H1 (cell line): ENCODE measurements around the gene TRIM39. TPM values are rescaled to one million over a fixed set of nuclear protein-coding genes. Genes with fewer than 3 reads are reported as not detected.

Source experiments
- CTCF ChIA-PET: fragments of 300-600 bp; sonication (Branson Sonifier 250); formaldehyde crosslinking; loops from one replicate; lab custom pipeline; 2021; ENCODE audit not compliant: partially characterized antibody; lab: Charles Lee
- POLR2A ChIA-PET: fragments of 300-600 bp; sonication (Branson Sonifier 250); formaldehyde crosslinking; loops from one replicate; lab custom pipeline; 2021; ENCODE audit warnings: inconsistent platforms; ENCODE audit not compliant: partially characterized antibody; lab: Charles Lee
- DNase-seq, 2 experiments: peaks; one replicate each; pipeline versions ENCODE4 v3.0.0 to v3.0.0-alpha.2; 2010 to 2022; ENCODE audit warnings: low spot score in 2 of 2, low read depth in 1 of 2, mixed read lengths in 1 of 2
- FAIRE-seq: peaks from 2 replicates; lab custom pipeline; 2011; peaks lifted over from hg19 to GRCh38; lab: Jason Lieb, UNC
- H2AFZ ChIP-seq: 2 replicates; pipeline ENCODE4 v1.8.1; 2012; ENCODE audit warnings: low read length, inconsistent platforms
- H2AK5ac ChIP-seq: 2 replicates; pipeline ENCODE4 v1.6.1; 2013; ENCODE audit warnings: low read depth, low read length
- H2BK120ac ChIP-seq: replicated peaks from 2 replicates; pipeline ENCODE3; 2013; ENCODE audit warnings: low read depth, low read length, inconsistent platforms
- H2BK12ac ChIP-seq: 2 replicates; pipeline ENCODE4 v1.6.1; 2013; ENCODE audit warnings: low read depth, low read length
- H2BK15ac ChIP-seq: 2 replicates; pipeline ENCODE4 v1.6.1; 2013; ENCODE audit warnings: low read length
- H2BK20ac ChIP-seq: 2 replicates; pipeline ENCODE4 v1.6.1; 2013; ENCODE audit warnings: low read length
- H2BK5ac ChIP-seq: 2 replicates; pipeline ENCODE4 v1.6.1; 2013; ENCODE audit warnings: low read depth, low read length
- H3K14ac ChIP-seq: 2 replicates; pipeline ENCODE4 v1.6.1; 2013; ENCODE audit warnings: inconsistent platforms; ENCODE audit not compliant: insufficient read length
- H3K18ac ChIP-seq: 2 replicates; pipeline ENCODE4 v1.6.1; 2013; ENCODE audit warnings: low read length; ENCODE audit errors: extremely low read depth
- H3K23ac ChIP-seq: 2 replicates; pipeline ENCODE4 v1.6.1; 2013; ENCODE audit warnings: inconsistent platforms; ENCODE audit not compliant: insufficient read length
- H3K23me2 ChIP-seq: 2 replicates; pipeline ENCODE4 v1.6.1; 2013; ENCODE audit warnings: low read depth, low read length
- H3K27ac ChIP-seq: 2 replicates; pipeline ENCODE4 v1.6.1; 2011; ENCODE audit warnings: low read depth, low read length, inconsistent platforms
- H3K27me3 ChIP-seq, 4 experiments: replicated peaks in 1 of 4; 1 replicate in 1 of 4; 2 replicates in 3 of 4; pipeline versions ENCODE4 v1.6.1 to v1.8.1; 2011 to 2013; ENCODE audit warnings: low read length in 3 of 4, mild to moderate bottlenecking in 3 of 4, inconsistent platforms in 2 of 4, mixed read lengths in 2 of 4, moderate library complexity in 1 of 4; ENCODE audit not compliant: control insufficient read depth in 3 of 4, insufficient read depth in 3 of 4; ENCODE audit errors: extremely low read depth in 1 of 4
- H3K36me3 ChIP-seq, 4 experiments: 2 replicates each; pipeline versions ENCODE4 v1.6.1 to v1.8.1; 2011 to 2013; ENCODE audit warnings: mild to moderate bottlenecking in 4 of 4, low read length in 3 of 4, moderate library complexity in 2 of 4, control low read depth in 1 of 4, inconsistent platforms in 1 of 4; ENCODE audit not compliant: insufficient read depth in 4 of 4, control insufficient read depth in 2 of 4
- H3K4ac ChIP-seq: replicated peaks from 2 replicates; pipeline ENCODE3; 2013; ENCODE audit warnings: low read length, low read depth, mixed read lengths, inconsistent platforms; ENCODE audit not compliant: insufficient read length
- H3K4me1 ChIP-seq, 4 experiments: replicated peaks in 1 of 4; 1 replicate in 1 of 4; 2 replicates in 3 of 4; pipeline versions ENCODE4 v1.6.1 to v1.8.1; 2011 to 2013; ENCODE audit warnings: low read length in 3 of 4, inconsistent platforms in 2 of 4, mixed read lengths in 1 of 4; ENCODE audit not compliant: insufficient read depth in 4 of 4, control insufficient read depth in 3 of 4
- H3K4me2 ChIP-seq, 2 experiments: 2 replicates each; pipeline versions ENCODE4 v1.6.1 to v1.8.1; 2011 to 2013; ENCODE audit warnings: low read depth in 2 of 2, low read length in 2 of 2, control low read depth in 1 of 2, inconsistent platforms in 1 of 2, mild to moderate bottlenecking in 1 of 2; ENCODE audit not compliant: insufficient read depth in 1 of 2
- H3K4me3 ChIP-seq, 4 experiments: fragments of 200-600, 300-600 bp in 1 of 4; sonication (generic), shearing (Covaris generic), sonication (Bioruptor Twin) in 1 of 4; 2 replicates each; pipeline versions ENCODE4 v1.5.1 to v1.8.1; 2011 to 2016; ENCODE audit warnings: low read length in 4 of 4, low read depth in 3 of 4, control low read depth in 2 of 4, inconsistent platforms in 2 of 4, mild to moderate bottlenecking in 2 of 4, mixed read lengths in 1 of 4, moderate library complexity in 1 of 4; ENCODE audit not compliant: insufficient read depth in 2 of 4; ENCODE audit errors: extremely low read depth in 1 of 4
- H3K56ac ChIP-seq: replicated peaks from 2 replicates; pipeline ENCODE3; 2013; ENCODE audit warnings: low read depth, mild to moderate bottlenecking, mixed read lengths, low read length, inconsistent platforms; ENCODE audit not compliant: insufficient read length
- H3K79me1 ChIP-seq: 2 replicates; pipeline ENCODE4 v1.6.1; 2013; ENCODE audit warnings: low read depth, low read length, control low read depth
- H3K79me2 ChIP-seq, 2 experiments: 2 replicates each; pipeline versions ENCODE4 v1.6.1 to v1.8.1; 2012 to 2013; ENCODE audit warnings: low read length in 2 of 2, mild to moderate bottlenecking in 2 of 2, inconsistent platforms in 1 of 2; ENCODE audit not compliant: insufficient read depth in 2 of 2, control insufficient read depth in 1 of 2
- H3K9ac ChIP-seq, 4 experiments: replicated peaks in 1 of 4; 1 replicate in 1 of 4; 2 replicates in 3 of 4; pipeline versions ENCODE4 v1.6.1 to v1.8.1; 2011 to 2013; ENCODE audit warnings: low read depth in 3 of 4, low read length in 3 of 4, control low read depth in 2 of 4, mild to moderate bottlenecking in 2 of 4, moderate library complexity in 2 of 4, inconsistent platforms in 1 of 4; ENCODE audit errors: extremely low read depth in 1 of 4
- H3K9me3 ChIP-seq, 2 experiments: 2 replicates each; pipeline versions ENCODE4 v1.6.1 to v1.8.1; 2012 to 2013; ENCODE audit warnings: mild to moderate bottlenecking in 2 of 2, moderate library complexity in 2 of 2, control low read depth in 1 of 2, inconsistent platforms in 1 of 2, low read depth in 1 of 2, low read length in 1 of 2, mixed read lengths in 1 of 2; ENCODE audit not compliant: insufficient read depth in 2 of 2
- H4K20me1 ChIP-seq, 2 experiments: replicated peaks in 1 of 2; 2 replicates each; pipeline versions ENCODE3 to v1.8.1; 2011 to 2013; ENCODE audit warnings: inconsistent platforms in 2 of 2, low read length in 2 of 2, mild to moderate bottlenecking in 1 of 2; ENCODE audit not compliant: insufficient read depth in 2 of 2, control insufficient read depth in 1 of 2
- H4K5ac ChIP-seq: 2 replicates; pipeline ENCODE4 v1.6.1; 2013; ENCODE audit warnings: low read length, low read depth, mixed read lengths, inconsistent platforms; ENCODE audit not compliant: insufficient read length
- H4K8ac ChIP-seq: 2 replicates; pipeline ENCODE4 v1.8.0; 2013; ENCODE audit warnings: mild to moderate bottlenecking, moderate library complexity, low read length, inconsistent platforms; ENCODE audit not compliant: insufficient read depth; ENCODE audit errors: extremely low read depth
- H4K91ac ChIP-seq: replicated peaks from 2 replicates; pipeline ENCODE3; 2013; ENCODE audit warnings: low read length, mixed read lengths, inconsistent platforms; ENCODE audit not compliant: insufficient read length
- EGR1 ChIP-seq: IDR thresholded peaks from 2 replicates; pipeline ENCODE4 v1.6.1; 2011; ENCODE audit warnings: low read depth, low read length, borderline replicate concordance
- JUN ChIP-seq: IDR thresholded peaks from 2 replicates; pipeline ENCODE4 v1.6.1; 2011; ENCODE audit warnings: low read depth, mild to moderate bottlenecking, improper control_type of control experiment, low read length
- KDM4A ChIP-seq: IDR thresholded peaks from one replicate; pipeline ENCODE4 v1.7.1; 2012; ENCODE audit warnings: low read depth, mild to moderate bottlenecking, moderate library complexity, low read length, inconsistent platforms; ENCODE audit not compliant: severe bottlenecking
- whole genome bisulfite sequencing, 2 experiments: shearing (Covaris generic) in 1 of 2; methylation state at CpG; one replicate each; pipeline versions ENCODE4 v1.1.6 to v1.1.7; 2013 to 2015; ENCODE audit warnings: low lambda C conversion rate in 2 of 2, mixed read lengths in 2 of 2, inconsistent platforms in 1 of 2, low coverage in 1 of 2, missing lambda C conversion rate in 1 of 2; ENCODE audit not compliant: insufficient replicate concordance in 2 of 2, insufficient coverage in 1 of 2, insufficient read length in 1 of 2; ENCODE audit errors: extremely low coverage in 1 of 2, missing lambda C conversion rate in 1 of 2; 5-methylcytosine and 5-hydroxymethylcytosine counted together
- polyA plus RNA-seq, 7 experiments: library from polyadenylated mRNA; depleted of rRNA in 3 of 7; stranded (reverse) in 5 of 7; unstranded in 2 of 7; fragments of >200 nt in 5 of 7; fragments of 200-250 nt in 2 of 7; gene quantifications; 1 replicate in 5 of 7; 2 replicates in 1 of 7; 4 replicates in 1 of 7; pipeline versions ENCODE4 v1.2.1 to v1.2.3, GENCODE V29; 2011 to 2013; ENCODE audit warnings: missing spikeins in 2 of 7, mixed read lengths in 2 of 7
- total RNA-seq: library from RNA; stranded (reverse); fragmentation: NEBNext Ultra II Directional; extraction: Animal tissue kit (Norgen Biotek cat#: 25700); gene quantifications from 2 replicates; pipeline ENCODE4 v1.2.1, GENCODE V29; 2021
- TF ChIP-seq, protein P1 (sequence below): IDR thresholded peaks from 2 replicates; pipeline ENCODE4 v1.6.1; 2011; ENCODE audit warnings: low read length, improper control_type of control experiment

TRIM39 gene
- total and polyA plus RNA-seq, 2 of the 8 experiments (the other 6 are each of a cell fraction or from before 2014, with no cell fraction given), result 7.3 to 26.1 TPM

DNA sequence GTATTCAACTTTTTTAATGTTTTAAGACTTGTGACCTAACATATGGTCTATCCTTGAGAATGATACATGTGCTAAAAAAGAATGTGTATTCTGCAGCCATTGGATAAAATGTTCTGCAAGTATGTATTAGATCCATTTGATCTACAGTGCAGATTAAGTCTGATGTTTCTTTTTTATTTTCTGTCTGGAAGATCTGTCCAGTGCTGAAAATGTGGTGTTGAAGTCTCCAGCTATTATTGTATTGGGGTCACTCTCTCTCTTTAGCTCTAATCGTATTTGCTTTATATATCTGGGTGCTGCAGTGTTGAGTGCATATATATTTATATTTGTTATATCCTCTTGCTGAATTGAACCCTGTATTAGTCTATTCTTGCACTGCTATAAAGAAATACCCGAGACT, 44.2 kb upstream of the TRIM39 start:
- Histone ChIP-seq H3K14ac (no peak overlapping the region), H3K79me2 (no peaks in the 10 kb centered on the region), H4K5ac (no peak overlapping the region), H2AK5ac (no peak overlapping the region), H2BK20ac (no peak overlapping the region), H3K4me1 (no peaks in the 10 kb centered on the region), H3K18ac (no peak overlapping the region), H2BK120ac (no peak overlapping the region), H2AFZ (no peak overlapping the region), H3K23ac (no peak overlapping the region), H3K36me3 (peaks cover 0 to 3% (median 0%) of the 10 kb centered on the region in 4 experiments; a peak in 2 of 8 replicates), H2BK12ac (no peak overlapping the region), H3K27me3 (no peaks in the 10 kb centered on the region), H2BK5ac (no peak overlapping the region), H4K91ac (no peak overlapping the region), H2BK15ac (no peak overlapping the region), H3K23me2 (no peaks in the 10 kb centered on the region), H3K4ac (no peak overlapping the region), H4K20me1 (no peaks in the 10 kb centered on the region), H3K9me3 (peaks cover 85 to 89% of the 10 kb centered on the region in 2 experiments), H3K56ac (no peak overlapping the region), H4K8ac (no peak overlapping the region), H3K4me2 (no peak overlapping the region), H3K79me1 (no peaks in the 10 kb centered on the region), H3K9ac (no peak overlapping the region), H3K4me3 (peak overlapping the region in 1 of 4 experiments; percentile 19; a peak in 1 of 8 replicates), H3K27ac (no peak overlapping the region)
- FAIRE-seq (no peak), DNase-seq (no peak)
- TF ChIP-seq KDM4A, result no peak
- no peak for TF ChIP-seq JUN
- no peak for TF ChIP-seq EGR1
- TF ChIP-seq, protein P1, sequence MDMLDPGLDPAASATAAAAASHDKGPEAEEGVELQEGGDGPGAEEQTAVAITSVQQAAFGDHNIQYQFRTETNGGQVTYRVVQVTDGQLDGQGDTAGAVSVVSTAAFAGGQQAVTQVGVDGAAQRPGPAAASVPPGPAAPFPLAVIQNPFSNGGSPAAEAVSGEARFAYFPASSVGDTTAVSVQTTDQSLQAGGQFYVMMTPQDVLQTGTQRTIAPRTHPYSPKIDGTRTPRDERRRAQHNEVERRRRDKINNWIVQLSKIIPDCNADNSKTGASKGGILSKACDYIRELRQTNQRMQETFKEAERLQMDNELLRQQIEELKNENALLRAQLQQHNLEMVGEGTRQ, result no peak
- 87% methylated on average over 2 of the region's 2 CpGs; no CpG with 5 or more reads in 1 of the 2 experiments for WGBS, 2 experiments
- ChIA-PET CTCF (no interaction called here), POLR2A (no interaction called here)
